ENCODE results near the gene FBXL16.

FBXL16 gene

GRCh38 chr16:674214-674881 lies 31.3 kb downstream of the FBXL16 start:
- H3K9ac ChIP-seq (ENCODE audit: low read length), result no peak overlapping the region
- no peak for TF ChIP-seq EZH2 (IDR thresholded peaks at IDR 0.05; ENCODE audit: borderline replicate concordance, low read length)
- no peak for TF ChIP-seq CTCF (IDR thresholded peaks at IDR 0.05; ENCODE audit: low read length)
- H3K27ac ChIP-seq (ENCODE audit: low read depth, low read length, poor library complexity, severe bottlenecking), result no peak overlapping the region
- H3K9me3 ChIP-seq (ENCODE audit: low read length), result no peaks in the 10 kb centered on the region
- H3K9me2 ChIP-seq (ENCODE audit: low read depth, low read length), result no peaks in the 10 kb centered on the region
- H3K4me1 ChIP-seq (ENCODE audit: insufficient read depth, low read length, severe bottlenecking), result peaks cover 13% of the 10 kb centered on the region
- H3K4me2 ChIP-seq (ENCODE audit: low read length), result no peak overlapping the region
- no peaks in the 10 kb centered on the region for H3F3A ChIP-seq (ENCODE audit: insufficient read depth, low read length)
- peaks cover 51% of the 10 kb centered on the region for H3K36me3 ChIP-seq (ENCODE audit: insufficient read depth, low read length)
- no peaks in the 10 kb centered on the region for H4K20me1 ChIP-seq (ENCODE audit: insufficient read depth, low read length)
- H3K79me2 ChIP-seq (ENCODE audit: insufficient read depth, low read length), result no peaks in the 10 kb centered on the region
- no peaks in the 10 kb centered on the region for H3K27me3 ChIP-seq (ENCODE audit: insufficient read depth, low read length)
- no peak overlapping the region for H2AFZ ChIP-seq (ENCODE audit: low read length)
- H3K4me3 ChIP-seq (ENCODE audit: low read depth, low read length, poor library complexity, severe bottlenecking), result no peak overlapping the region

- peaks cover 20% of the 10 kb centered on the region for H3K4me1 ChIP-seq (ENCODE audit: insufficient read depth, low read length, severe bottlenecking)
- no peak overlapping the region for H3K4me3 ChIP-seq (ENCODE audit: low read depth, low read length, poor library complexity, severe bottlenecking)
- no peak overlapping the region for H3K9ac ChIP-seq (ENCODE audit: low read length)
- H2AFZ ChIP-seq (ENCODE audit: low read length), result no peak overlapping the region
- H3F3A ChIP-seq (ENCODE audit: insufficient read depth, low read length), result no peaks in the 10 kb centered on the region
- H3K27me3 ChIP-seq (ENCODE audit: insufficient read depth, low read length), result no peaks in the 10 kb centered on the region
- no peak overlapping the region for H3K27ac ChIP-seq (ENCODE audit: low read depth, low read length, poor library complexity, severe bottlenecking)
- H4K20me1 ChIP-seq (ENCODE audit: insufficient read depth, low read length), result no peaks in the 10 kb centered on the region
- H3K9me2 ChIP-seq (ENCODE audit: low read depth, low read length), result no peaks in the 10 kb centered on the region
- TF ChIP-seq EZH2 (IDR thresholded peaks at IDR 0.05; ENCODE audit: borderline replicate concordance, low read length) (no peak), CTCF (IDR thresholded peaks at IDR 0.05; ENCODE audit: low read length) (no peak)
- H3K4me2 ChIP-seq (ENCODE audit: low read length), result no peak overlapping the region
- H3K9me3 ChIP-seq (ENCODE audit: low read length), result no peaks in the 10 kb centered on the region
- peaks cover 51% of the 10 kb centered on the region for H3K36me3 ChIP-seq (ENCODE audit: insufficient read depth, low read length)
- H3K79me2 ChIP-seq (ENCODE audit: insufficient read depth, low read length), result no peaks in the 10 kb centered on the region
Measured at GRCh38 chr16:673399-673991, 32.1 kb downstream of the FBXL16 start.

DNA sequence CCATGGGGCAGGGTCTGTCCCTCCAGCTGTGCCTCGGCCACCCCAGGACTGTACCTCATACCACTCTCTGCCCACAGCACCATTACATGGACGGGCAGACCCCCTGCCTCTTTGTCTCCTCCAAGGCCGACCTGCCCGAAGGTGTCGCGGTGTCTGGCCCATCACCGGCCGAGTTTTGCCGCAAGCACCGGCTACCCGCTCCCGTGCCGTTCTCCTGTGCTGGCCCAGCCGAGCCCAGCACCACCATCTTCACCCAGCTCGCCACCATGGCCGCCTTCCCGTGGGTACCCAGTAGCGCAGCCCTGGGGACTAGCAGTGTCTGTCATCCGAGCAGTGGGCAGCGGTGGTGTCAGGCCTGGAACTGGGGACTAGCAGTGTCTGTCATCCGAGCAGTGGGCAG lies 32.8 kb downstream of the FBXL16 start:
- no peak overlapping the region for H3K9ac ChIP-seq (ENCODE audit: low read length)
- H3K79me2 ChIP-seq (ENCODE audit: insufficient read depth, low read length), result no peaks in the 10 kb centered on the region
- H3K4me2 ChIP-seq (ENCODE audit: low read length), result no peak overlapping the region
- H3K9me3 ChIP-seq (ENCODE audit: low read length), result no peaks in the 10 kb centered on the region
- H4K20me1 ChIP-seq (ENCODE audit: insufficient read depth, low read length), result no peaks in the 10 kb centered on the region
- no peaks in the 10 kb centered on the region for H3F3A ChIP-seq (ENCODE audit: insufficient read depth, low read length)
- TF ChIP-seq CTCF (IDR thresholded peaks at IDR 0.05; ENCODE audit: low read length) (no peak), EZH2 (IDR thresholded peaks at IDR 0.05; ENCODE audit: borderline replicate concordance, low read length) (no peak)
- no peaks in the 10 kb centered on the region for H3K9me2 ChIP-seq (ENCODE audit: low read depth, low read length)
- H3K4me3 ChIP-seq (ENCODE audit: low read depth, low read length, poor library complexity, severe bottlenecking), result no peak overlapping the region
- no peak overlapping the region for H3K27ac ChIP-seq (ENCODE audit: low read depth, low read length, poor library complexity, severe bottlenecking)
- peaks cover 51% of the 10 kb centered on the region for H3K36me3 ChIP-seq (ENCODE audit: insufficient read depth, low read length)
- H3K27me3 ChIP-seq (ENCODE audit: insufficient read depth, low read length), result no peaks in the 10 kb centered on the region
- peaks cover 20% of the 10 kb centered on the region for H3K4me1 ChIP-seq (ENCODE audit: insufficient read depth, low read length, severe bottlenecking)
- no peak overlapping the region for H2AFZ ChIP-seq (ENCODE audit: low read length)

Measured in OCI-LY1 (cell line).